Dermis lymphatic vessel endothelial cell (primary cell): Measurements from ENCODE around the gene MNDA. TPM values are rescaled to one million over a fixed set of nuclear protein-coding genes. Genes with fewer than 3 reads are reported as not detected.

Experiments
- total RNA-seq: library from RNA; depleted of rRNA; stranded (reverse); fragments of >200 nt; gene quantifications from 2 replicates; pipeline ENCODE4 v1.2.1, GENCODE V29; 2014

Gene MNDA
- not detected in 2 replicates for total RNA-seq

GRCh38 chr1:158830904-158831507 is at the start of gene MNDA:
Gene MNDA, plus strand, starts transcription at chr1:158831351. Its CDS starts 10,803 bp downstream, at chr1:158842154.

Other genes with a start within 250 kb of the MNDA start
- gene OR10Z1, start 226.1 kb upstream of the MNDA start, total RNA-seq: not detected in 2 replicates
- 1.7 TPM in 2 replicates for gene SPTA1, start 144.6 kb upstream of the MNDA start, total RNA-seq
- not detected in 2 replicates for gene OR6K2, start 130.7 kb upstream of the MNDA start, total RNA-seq
- not detected in 2 replicates for gene OR6K3, start 110.6 kb upstream of the MNDA start, total RNA-seq
- gene OR6K6, start 76.6 kb upstream of the MNDA start, total RNA-seq: 0.09 TPM in 1 of 2 replicates, not detected in the other
- gene OR6N1, start 59.2 kb upstream of the MNDA start, total RNA-seq: not detected in 2 replicates
- not detected in 2 replicates for gene OR6N2, start 50.1 kb upstream of the MNDA start, total RNA-seq
- not detected in 2 replicates for gene PYHIN1, start 100.2 kb downstream of the MNDA start, total RNA-seq
- gene IFI16, start 178.6 kb downstream of the MNDA start, total RNA-seq: 42.6 and 46.7 TPM in 2 replicates
- not detected in 2 replicates for gene AIM2, start 245.4 kb downstream of the MNDA start, total RNA-seq